ENCODE measurements around the gene ENPEP.

Gene ENPEP

GRCh38 chr4:110610940-110611831 lies 135.2 kb downstream of the ENPEP start:
- DNase-seq = no peak

- no peak for DNase-seq
Observed at GRCh38 chr4:110611968-110612447, 136.1 kb downstream of the ENPEP start.

GRCh38 chr4:110612631-110613269 lies 136.8 kb downstream of the ENPEP start:
- no peak for DNase-seq

GRCh38 chr4:110613745-110614144 lies 137.8 kb downstream of the ENPEP start:
- DNase-seq = no peak

- no peak for DNase-seq
Observed at GRCh38 chr4:110614173-110614963, 138.4 kb downstream of the ENPEP start.
